Measurements from ENCODE around the gene PPIG.

- TF ChIP-seq, protein P1, sequence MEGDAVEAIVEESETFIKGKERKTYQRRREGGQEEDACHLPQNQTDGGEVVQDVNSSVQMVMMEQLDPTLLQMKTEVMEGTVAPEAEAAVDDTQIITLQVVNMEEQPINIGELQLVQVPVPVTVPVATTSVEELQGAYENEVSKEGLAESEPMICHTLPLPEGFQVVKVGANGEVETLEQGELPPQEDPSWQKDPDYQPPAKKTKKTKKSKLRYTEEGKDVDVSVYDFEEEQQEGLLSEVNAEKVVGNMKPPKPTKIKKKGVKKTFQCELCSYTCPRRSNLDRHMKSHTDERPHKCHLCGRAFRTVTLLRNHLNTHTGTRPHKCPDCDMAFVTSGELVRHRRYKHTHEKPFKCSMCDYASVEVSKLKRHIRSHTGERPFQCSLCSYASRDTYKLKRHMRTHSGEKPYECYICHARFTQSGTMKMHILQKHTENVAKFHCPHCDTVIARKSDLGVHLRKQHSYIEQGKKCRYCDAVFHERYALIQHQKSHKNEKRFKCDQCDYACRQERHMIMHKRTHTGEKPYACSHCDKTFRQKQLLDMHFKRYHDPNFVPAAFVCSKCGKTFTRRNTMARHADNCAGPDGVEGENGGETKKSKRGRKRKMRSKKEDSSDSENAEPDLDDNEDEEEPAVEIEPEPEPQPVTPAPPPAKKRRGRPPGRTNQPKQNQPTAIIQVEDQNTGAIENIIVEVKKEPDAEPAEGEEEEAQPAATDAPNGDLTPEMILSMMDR (IDR thresholded peaks at IDR 0.05) = no peak
- TF ChIP-seq EZH2 (IDR thresholded peaks at IDR 0.05) (no peak), EZH2phosphoT487 (IDR thresholded peaks at IDR 0.05) (no peak)
Measured at GRCh38 chr2:169583518-169583917, 633 bp upstream of the PPIG start.
